GM12878 (cell line): ENCODE results near the gene HEXIM1. TPM values are rescaled to one million over a fixed set of nuclear protein-coding genes. Genes with fewer than 3 reads are reported as not detected.

Experiments used
- ATAC-seq: fragments of 200-7000 bp; cut with Tn5 transposase; 3 replicates; pipeline ENCODE4 v1.9.1; 2020; ENCODE audit warnings: mild to moderate bottlenecking, moderate library complexity
- BruUV-seq: library from RNA; stranded (reverse); fragments of 400-500 nt; replicated peaks from 2 replicates; lab custom pipeline; 2021; lab: Mats Ljungman, UMichigan
- CTCF ChIA-PET: fragments of 300-600 bp; sonication (Branson Sonifier 250); formaldehyde crosslinking; extraction: SDS; loops from one replicate; lab custom pipeline; 2021; ENCODE audit warnings: inconsistent platforms; lab: Yijun Ruan, JAX
- POLR2A ChIA-PET: fragments of 350-600 bp; formaldehyde crosslinking; extraction: SDS; loops from one replicate; lab custom pipeline; 2021; ENCODE audit warnings: inconsistent platforms; lab: Charles Lee
- RAD21 ChIA-PET: fragments of 300-600 bp; sonication (Branson Sonifier 250); formaldehyde crosslinking; loops from one replicate; lab custom pipeline; 2023; ENCODE audit warnings: antibody characterized with exemption; ENCODE audit not compliant: unreplicated experiment; lab: Charles Lee
- SMC1A ChIA-PET: fragments of 300-600 bp; sonication (Branson Sonifier 250); formaldehyde crosslinking; loops from one replicate; lab custom pipeline; 2023; ENCODE audit not compliant: unreplicated experiment, uncharacterized antibody; lab: Charles Lee
- DNase-seq: peaks from one replicate; pipeline ENCODE4 v3.0.0-alpha.2; 2011; ENCODE audit warnings: low read depth, low spot score
- FAIRE-seq: peaks from 3 replicates; lab custom pipeline; 2011; peaks lifted over from hg19 to GRCh38; lab: Jason Lieb, UNC
- H2AFZ ChIP-seq: 2 replicates; pipeline ENCODE4 v1.6.0; 2011; ENCODE audit warnings: low read depth, low read length, control low read depth; ENCODE audit not compliant: control insufficient read depth
- H3K27ac ChIP-seq: 2 replicates; pipeline ENCODE4 v1.5.1; 2011; ENCODE audit warnings: control low read depth; ENCODE audit not compliant: control insufficient read depth, insufficient read depth
- H3K27me3 ChIP-seq, 2 experiments: replicated peaks in 1 of 2; 2 replicates each; pipeline versions ENCODE4 v1.6.0 to v1.6.1; 2011; ENCODE audit warnings: low read length in 1 of 2; ENCODE audit not compliant: control insufficient read depth in 2 of 2, insufficient read depth in 2 of 2
- H3K36me3 ChIP-seq, 2 experiments: 2 replicates each; pipeline ENCODE4 v1.5.1; 2011; ENCODE audit warnings: low read length in 1 of 2; ENCODE audit not compliant: control insufficient read depth in 2 of 2, insufficient read depth in 2 of 2
- H3K4me1 ChIP-seq: 2 replicates; pipeline ENCODE4 v1.6.1; 2011; ENCODE audit warnings: mild to moderate bottlenecking, low read length, moderate library complexity, mixed read lengths; ENCODE audit not compliant: control insufficient read depth, insufficient read depth
- H3K4me2 ChIP-seq: 2 replicates; pipeline ENCODE4 v1.6.0; 2011; ENCODE audit warnings: control low read depth; ENCODE audit not compliant: control insufficient read depth, insufficient read depth
- H3K4me3 ChIP-seq: fragments of 200-600 bp; sonication (generic); 2 replicates; pipeline ENCODE4 v1.5.1; 2016
- H3K79me2 ChIP-seq: 2 replicates; pipeline ENCODE4 v1.6.0; 2011; ENCODE audit warnings: low read length; ENCODE audit not compliant: control insufficient read depth, insufficient read depth
- H3K9ac ChIP-seq: 2 replicates; pipeline ENCODE4 v1.8.0; 2011; ENCODE audit warnings: low read length, control low read depth, mixed read lengths; ENCODE audit not compliant: control insufficient read depth, insufficient read depth
- H3K9me3 ChIP-seq: replicated peaks from 3 replicates; pipeline ENCODE4 v1.5.1; 2011; ENCODE audit warnings: mild to moderate bottlenecking, low read length; ENCODE audit not compliant: control insufficient read depth, insufficient read depth
- H4K20me1 ChIP-seq: 2 replicates; pipeline ENCODE4 v1.6.0; 2011; ENCODE audit not compliant: control insufficient read depth, insufficient read depth
- IKZF1 ChIP-seq: fragments of 450-650 bp; conservative IDR thresholded peaks from 2 replicates; pipeline ENCODE4 v1.6.1; 2017; ENCODE audit warnings: antibody characterized with exemption, mild to moderate bottlenecking
- JUND ChIP-seq: IDR thresholded peaks from 2 replicates; pipeline ENCODE4 v1.6.1; 2012; ENCODE audit warnings: low read depth, mild to moderate bottlenecking, low read length, improper control_type of control experiment, moderate library complexity
- LARP7 ChIP-seq: fragments of 450-650 bp; IDR thresholded peaks from 2 replicates; pipeline ENCODE4 v1.6.1; 2017; ENCODE audit warnings: mild to moderate bottlenecking
- MXI1 ChIP-seq: fragments of 150-350 bp; IDR thresholded peaks from 2 replicates; pipeline ENCODE4 v1.6.1; 2011; ENCODE audit warnings: low read depth, mild to moderate bottlenecking, inconsistent platforms, low read length, improper control_type of control experiment
- POLR2AphosphoS5 ChIP-seq: IDR thresholded peaks from 2 replicates; pipeline ENCODE4 v1.6.1; 2011; ENCODE audit warnings: mild to moderate bottlenecking, low read length, inconsistent platforms
- PRDM15 ChIP-seq: fragments of 450-650 bp; formaldehyde crosslinking; IDR thresholded peaks from 2 replicates; pipeline ENCODE4 v1.4.0; 2020; ENCODE audit warnings: mild to moderate bottlenecking, moderate library complexity
- RELB ChIP-seq: fragments of 450-650 bp; IDR thresholded peaks from 2 replicates; pipeline ENCODE4 v1.6.1; 2017; ENCODE audit warnings: low read depth, mild to moderate bottlenecking, moderate library complexity
- SMAD5 ChIP-seq: IDR thresholded peaks from 2 replicates; pipeline ENCODE4 v1.6.1; 2016; ENCODE audit warnings: antibody characterized with exemption, low read depth
- ZBTB4 ChIP-seq: fragments of 450-650 bp; formaldehyde crosslinking; IDR thresholded peaks from 2 replicates; pipeline ENCODE4 v1.4.0; 2022; ENCODE audit warnings: mild to moderate bottlenecking, moderate library complexity
- ZNF274 ChIP-seq: IDR thresholded peaks from one replicate; pipeline ENCODE4 v1.8.0; 2011; ENCODE audit not compliant: insufficient read length, insufficient read depth
- WGBS: methylation state at CpG from one replicate; pipeline ENCODE4 v1.1.6; 2016; ENCODE audit warnings: low lambda C conversion rate; ENCODE audit not compliant: insufficient replicate concordance, insufficient coverage; ENCODE audit errors: missing lambda C conversion rate; 5-methylcytosine and 5-hydroxymethylcytosine counted together
- in situ Hi-C: fragments of 300-500 bp; cut with MboI; formaldehyde crosslinking; loops from 9 replicates; pipeline ENCODE4 v1.14.3; 2018; ENCODE audit warnings: mixed read lengths
- intact Hi-C: fragments of 100-400 bp; cut with micrococcal nuclease; formaldehyde crosslinking; loops from one replicate; pipeline ENCODE4 v1.14.2; 2022; ENCODE audit not compliant: unreplicated experiment
- polyA plus RNA-seq, 11 experiments: library from polyadenylated mRNA; depleted of rRNA in 4 of 11; unstranded in 6 of 11; stranded (reverse) in 5 of 11; fragments of >200 nt; fragmentation: Nextera tagmentation in 4 of 11; fragmentation: Illumina TruSeq in 1 of 11; extraction: Ambion mirVana in 4 of 11; extraction: Trizol in 1 of 11; gene quantifications; 1 replicate in 1 of 11; 2 replicates in 10 of 11; pipeline versions ENCODE4 v1.2.1 to v1.2.3, GENCODE V29; 2011 to 2016; ENCODE audit warnings: inconsistent platforms in 2 of 11, missing spikeins in 2 of 11, low read depth in 1 of 11
- total RNA-seq, 4 experiments: library from RNA; depleted of rRNA in 3 of 4; stranded (reverse); fragments of >200 nt in 3 of 4; fragmentation: Illumina TruSeq in 1 of 4; extraction: Trizol in 1 of 4; gene quantifications; 2 replicates each; pipeline versions ENCODE4 v1.2.1 to v1.2.3, GENCODE V29; 2013 to 2021
- TF ChIP-seq, protein P1 (sequence below): IDR thresholded peaks from 2 replicates; pipeline ENCODE4 v1.6.1; 2011; ENCODE audit warnings: mild to moderate bottlenecking, low read depth, low read length, moderate library complexity; ENCODE audit not compliant: insufficient replicate concordance

HEXIM1 gene
- total and polyA plus RNA-seq, 10 of the 15 experiments (the other 5 are each of a cell fraction or from before 2014, with no cell fraction given) = 1.9 to 24.1 (median 9.0) TPM

- peak within 1 kb of the TSS; percentile 99 for H3K4me2 ChIP-seq
- SMC1A ChIA-PET = interaction anchor here (0.6 to 3.4 kb wide), 26 partner anchors 9 to 360 kb away, joined by 3 to 81 read pairs (median 4); partner anchors contain the start of genes HEXIM1 and HEXIM2
- peaks cover 8% of the 10 kb centered on the region for H3K4me1 ChIP-seq
- RAD21 ChIA-PET = interaction anchor here (0.6 to 3.2 kb wide), 40 partner anchors 9 to 360 kb away, joined by 3 to 121 read pairs (median 4); partner anchors contain the start of genes EFTUD2, HEXIM1, HEXIM2 and MAP3K14
- H3K9me3 ChIP-seq = no peaks in the 10 kb centered on the region
- DNase-seq = peak; percentile 97
- H2AFZ ChIP-seq = peak within 1 kb of the TSS; percentile 73
- H3K4me3 ChIP-seq = peak within 1 kb of the TSS; percentile 84
- WGBS = 6% methylated on average over 40 of the region's 40 CpGs
- no peaks in the 10 kb centered on the region for H4K20me1 ChIP-seq
- H3K9ac ChIP-seq = peak within 1 kb of the TSS; percentile 85
- intact Hi-C loops (loop anchor here (1.0 kb wide), 3 partner anchors 17 to 215 kb away; no protein-coding TSS in a partner anchor), in situ Hi-C loops (loop anchor here (5.0 kb wide), 1 partner anchor 62 kb away; no protein-coding TSS in a partner anchor)
- H3K36me3 ChIP-seq = no peaks in the 10 kb centered on the region
- POLR2A ChIA-PET = interaction anchor here (0.6 to 2.4 kb wide), 8 partner anchors 9 to 177 kb away, joined by 3 to 49 read pairs (median 4); partner anchors contain the start of genes HEXIM1 and NMT1
- CTCF ChIA-PET = interaction anchor here (0.5 to 9.4 kb wide), 80 partner anchors 10 to 717 kb away, joined by 3 to 291 read pairs (median 4); partner anchors contain the start of genes FZD2, HEXIM1, HEXIM2 and NMT1
- no TSS peak for BruUV-seq
- H3K79me2 ChIP-seq = peaks cover 4% of the 10 kb centered on the region
- FAIRE-seq = peak; percentile 100
- no peaks in the 10 kb centered on the region for H3K27me3 ChIP-seq
- ATAC-seq = peak; percentile 90
- peak within 1 kb of the TSS; percentile 28 for H3K27ac ChIP-seq
- TF ChIP-seq MXI1 (peak; percentile 68), RELB (peak; percentile 61; the same call in 1 of the 2 replicates), PRDM15 (CRISPR knock-in tag) (no peak), ZNF274 (no peak), LARP7 (peak; percentile 49; the same call in 1 of the 2 replicates), SMAD5 (0 out of 2 replicates have a peak, but pooled peaks have one; percentile 31), ZBTB4 (no peak), POLR2AphosphoS5 (peak; percentile 51; the same call in 1 of the 2 replicates), IKZF1 (peak; percentile 87), JUND (no peak)
- TF ChIP-seq, protein P1, sequence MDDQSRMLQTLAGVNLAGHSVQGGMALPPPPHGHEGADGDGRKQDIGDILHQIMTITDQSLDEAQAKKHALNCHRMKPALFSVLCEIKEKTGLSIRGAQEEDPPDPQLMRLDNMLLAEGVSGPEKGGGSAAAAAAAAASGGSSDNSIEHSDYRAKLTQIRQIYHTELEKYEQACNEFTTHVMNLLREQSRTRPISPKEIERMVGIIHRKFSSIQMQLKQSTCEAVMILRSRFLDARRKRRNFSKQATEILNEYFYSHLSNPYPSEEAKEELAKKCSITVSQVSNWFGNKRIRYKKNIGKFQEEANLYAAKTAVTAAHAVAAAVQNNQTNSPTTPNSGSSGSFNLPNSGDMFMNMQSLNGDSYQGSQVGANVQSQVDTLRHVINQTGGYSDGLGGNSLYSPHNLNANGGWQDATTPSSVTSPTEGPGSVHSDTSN = peak; percentile 18
Measured at GRCh38 chr17:45135192-45135977, 12.9 kb upstream of the HEXIM1 start, which contains the start of gene ACBD4. Gene ACBD4 (plus strand): TSS chr17:45135687. CDS start chr17:45136145, 458 bp downstream.
